ENCODE measurements around the gene RAPGEF1.
A peak's percentile ranks its signal among the peaks of the same experiment; 100 is the strongest.

RAPGEF1 gene

DNA sequence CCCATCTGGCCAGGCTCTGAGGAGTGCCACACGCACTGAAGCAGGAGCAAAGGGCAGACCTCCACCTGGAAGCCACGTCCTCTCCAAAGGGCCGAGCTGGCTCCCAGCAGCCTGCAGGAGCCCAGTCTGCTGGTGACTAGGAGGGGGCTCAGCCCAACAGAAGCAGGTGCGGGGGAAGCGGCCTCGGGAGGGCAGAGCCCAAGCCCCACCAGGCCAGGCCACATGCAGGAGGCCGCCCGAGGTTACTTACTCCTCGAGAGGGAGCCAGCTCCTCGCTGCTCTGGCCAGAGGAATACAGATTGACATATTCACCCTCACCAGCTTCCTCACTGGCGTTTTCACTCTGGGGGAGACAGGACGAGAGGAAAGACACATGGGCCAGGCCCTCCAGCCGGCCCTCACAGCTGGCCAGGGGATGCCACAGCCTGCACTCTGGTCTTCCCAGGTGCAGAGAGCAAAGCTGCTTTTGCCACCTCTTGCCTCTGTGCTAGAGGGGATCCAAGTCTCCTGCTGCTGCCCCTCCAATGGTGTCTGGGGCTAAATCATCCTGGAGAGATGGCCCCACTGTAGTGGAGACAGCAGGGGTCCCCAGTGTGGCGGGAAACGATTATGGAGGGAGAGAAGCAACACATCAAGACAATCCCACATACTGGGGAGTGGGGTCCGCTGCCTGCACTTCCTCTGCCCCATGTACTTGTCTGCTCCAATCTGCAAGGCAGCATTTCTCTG lies 136.0 kb downstream of the RAPGEF1 start:
- no peak for DNase-seq (ENCODE audit: low read depth)

DNA sequence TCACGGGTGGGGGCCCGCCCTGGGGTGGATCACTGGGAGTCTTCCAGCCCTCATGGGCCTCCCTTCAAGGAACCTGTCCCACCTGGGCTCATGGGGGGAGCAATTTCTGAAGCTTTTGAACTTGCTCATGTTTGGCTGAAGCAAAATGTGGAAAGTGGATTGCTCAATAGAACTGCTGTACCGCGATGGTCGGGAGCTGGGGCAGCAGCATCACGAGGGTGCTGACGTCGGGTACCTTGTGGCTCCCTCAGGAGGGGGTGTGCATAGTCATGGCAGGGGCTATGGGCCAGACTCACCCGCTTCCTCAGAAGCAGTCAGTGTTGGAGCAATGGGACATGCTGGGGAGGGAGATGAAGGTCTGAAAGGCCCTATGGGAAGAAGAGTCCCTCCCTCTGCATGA lies 136.7 kb downstream of the RAPGEF1 start:
- no peak for DNase-seq (ENCODE audit: low read depth)

DNA sequence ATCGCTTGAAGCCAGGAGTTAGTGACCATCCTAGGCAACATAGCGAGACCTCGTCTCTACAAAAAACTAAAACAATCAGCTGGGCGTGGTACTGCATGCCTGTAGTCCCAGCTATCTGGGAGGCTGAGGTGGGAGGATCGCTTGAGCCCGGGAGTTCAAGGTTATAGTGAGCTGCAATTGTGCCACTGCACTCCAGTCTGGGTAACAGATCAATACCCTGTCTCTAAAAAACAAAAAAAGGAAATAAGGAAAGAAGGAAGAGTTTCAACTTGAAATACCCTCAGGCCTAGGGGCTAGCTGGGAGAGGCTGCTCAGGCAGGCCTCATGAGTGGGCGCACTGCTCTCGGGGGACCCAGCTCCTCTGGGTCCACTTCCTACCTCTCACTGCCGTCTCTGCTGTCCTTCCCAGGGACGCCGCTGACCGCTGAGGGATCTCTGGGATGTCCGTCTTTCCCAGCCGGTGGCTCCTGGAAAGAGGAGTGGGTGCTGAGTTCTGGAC lies 138.1 kb downstream of the RAPGEF1 start:
- DNase-seq (ENCODE audit: low read depth), result no peak

DNA sequence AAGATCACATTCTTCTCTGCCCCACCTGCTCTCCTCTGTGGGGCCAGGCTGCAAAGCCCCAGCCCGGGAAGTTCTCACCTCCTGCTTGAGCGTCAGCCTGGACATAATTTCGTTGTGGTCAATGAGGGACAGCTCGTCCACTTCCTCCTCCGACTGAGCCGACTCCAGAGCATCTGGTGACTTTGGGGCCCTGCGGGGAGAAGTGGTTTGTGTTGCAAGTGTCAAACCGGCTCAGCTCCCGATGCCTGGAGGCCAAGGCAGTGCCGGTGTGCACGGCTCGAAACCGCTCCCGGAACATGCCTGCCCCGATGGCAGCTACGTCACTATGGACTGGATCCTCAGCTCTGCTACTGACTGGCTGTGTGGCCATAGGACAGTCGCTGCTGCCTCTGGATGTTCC lies 141.8 kb downstream of the RAPGEF1 start:
- DNase-seq (ENCODE audit: low read depth), result no peak

DNA sequence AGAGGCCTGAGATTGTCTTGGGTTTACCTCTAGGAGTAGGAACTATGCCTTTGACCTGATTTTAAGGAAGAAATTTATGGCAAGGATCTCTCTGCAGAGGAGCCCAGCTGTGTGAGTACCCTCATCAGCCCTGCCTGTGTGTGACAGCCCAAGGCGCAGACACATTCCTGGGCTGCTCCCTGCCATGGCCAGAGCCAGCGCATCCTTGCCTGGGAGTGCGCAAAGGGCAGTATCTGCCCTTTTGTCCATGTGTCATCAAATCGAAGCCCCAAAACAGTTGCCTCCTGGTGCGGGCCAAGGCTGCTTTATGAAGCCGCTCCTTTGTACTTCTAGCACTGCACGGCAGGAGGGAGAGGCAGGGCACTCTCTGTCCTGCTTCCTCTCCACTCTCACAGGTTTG lies 142.6 kb downstream of the RAPGEF1 start:
- no peak for DNase-seq (ENCODE audit: low read depth)

DNA sequence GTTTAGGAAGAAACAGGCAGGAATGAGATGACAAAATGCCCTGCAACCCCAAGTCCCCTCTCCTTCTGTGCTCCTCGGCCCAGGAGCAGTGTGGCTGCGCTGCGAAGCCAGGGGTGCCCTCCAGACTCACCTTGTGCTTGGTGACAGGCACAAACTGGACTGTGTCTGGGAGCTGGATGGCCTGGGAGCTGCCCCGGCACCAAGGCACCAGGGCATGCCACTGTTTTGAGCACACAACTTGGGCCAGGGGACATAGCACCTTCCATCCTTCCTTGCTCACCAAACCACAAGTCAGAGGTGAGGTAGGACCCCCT lies 143.5 kb downstream of the RAPGEF1 start:
- no peak for DNase-seq (ENCODE audit: low read depth)

DNA sequence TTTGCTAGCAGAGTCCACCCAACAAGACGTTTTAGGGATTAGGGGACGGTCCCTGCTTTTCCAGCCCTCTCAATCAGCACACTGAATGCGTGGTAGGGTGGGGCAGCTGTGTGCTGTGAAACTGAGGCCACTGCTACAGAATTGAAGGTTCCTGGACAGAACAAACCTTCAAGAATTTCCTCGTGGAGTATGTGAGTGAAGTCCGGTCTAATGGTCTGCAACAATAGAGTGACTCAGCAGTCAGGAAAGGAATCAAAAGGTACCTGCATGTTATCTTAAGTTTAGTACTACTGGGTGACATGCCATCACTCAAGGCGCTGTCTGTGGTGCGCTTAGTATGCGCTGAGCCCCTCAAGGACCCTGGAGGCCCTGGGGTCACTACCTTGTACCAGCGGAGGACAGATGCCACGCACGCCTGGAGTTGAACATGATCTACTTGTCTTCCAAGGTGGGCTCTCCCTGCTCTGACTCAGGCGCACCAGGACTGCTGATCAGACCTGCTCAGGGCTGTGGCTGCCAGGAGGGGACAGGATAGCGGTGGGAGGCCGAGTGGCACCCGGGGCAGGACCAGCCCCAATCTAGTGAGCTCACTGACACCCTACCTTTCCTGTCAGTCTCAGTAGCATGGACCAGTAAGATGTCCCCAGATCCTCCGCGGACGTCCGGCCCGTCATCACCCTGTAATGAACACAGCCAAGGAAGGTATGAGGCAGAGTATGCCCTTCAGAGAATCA lies 144.0 kb downstream of the RAPGEF1 start:
- no peak for DNase-seq (ENCODE audit: low read depth)

DNA sequence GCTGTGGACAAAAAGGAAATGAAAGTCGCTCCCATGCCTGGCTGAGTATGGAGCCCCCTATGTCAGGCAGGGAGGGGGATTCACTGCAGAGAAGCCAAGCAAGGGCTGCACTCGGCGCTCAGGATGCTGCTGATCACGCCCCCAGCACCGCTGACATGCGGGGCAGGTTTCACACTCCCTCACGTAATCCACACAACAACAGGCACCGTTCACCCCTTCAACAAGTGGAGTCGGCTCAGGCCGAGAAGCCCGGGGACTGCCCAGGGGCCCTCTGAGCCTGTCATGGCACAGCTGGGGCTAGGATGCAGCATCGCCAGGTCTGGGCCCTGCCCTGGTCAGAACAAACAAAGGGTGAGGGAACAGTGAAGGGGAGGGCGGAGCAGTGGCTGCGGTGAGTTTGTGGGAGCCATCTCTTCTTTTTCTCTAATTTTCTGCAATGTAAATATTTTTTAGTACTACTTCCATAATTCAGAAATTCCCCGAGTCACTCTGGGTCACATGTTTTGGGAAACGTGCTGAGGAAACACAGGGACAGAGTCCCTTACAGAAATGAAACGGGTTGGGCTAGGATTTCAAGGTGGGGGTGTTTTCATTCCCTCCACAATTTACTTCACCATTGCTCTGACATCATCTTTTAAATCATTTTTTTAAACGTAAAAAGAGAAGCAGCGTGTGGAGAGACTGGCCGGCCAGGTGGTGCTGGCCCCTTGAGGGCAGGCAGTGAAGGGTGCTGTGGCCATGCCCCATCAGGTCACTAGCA lies 144.8 kb downstream of the RAPGEF1 start:
- DNase-seq (ENCODE audit: low read depth), result no peak

DNA sequence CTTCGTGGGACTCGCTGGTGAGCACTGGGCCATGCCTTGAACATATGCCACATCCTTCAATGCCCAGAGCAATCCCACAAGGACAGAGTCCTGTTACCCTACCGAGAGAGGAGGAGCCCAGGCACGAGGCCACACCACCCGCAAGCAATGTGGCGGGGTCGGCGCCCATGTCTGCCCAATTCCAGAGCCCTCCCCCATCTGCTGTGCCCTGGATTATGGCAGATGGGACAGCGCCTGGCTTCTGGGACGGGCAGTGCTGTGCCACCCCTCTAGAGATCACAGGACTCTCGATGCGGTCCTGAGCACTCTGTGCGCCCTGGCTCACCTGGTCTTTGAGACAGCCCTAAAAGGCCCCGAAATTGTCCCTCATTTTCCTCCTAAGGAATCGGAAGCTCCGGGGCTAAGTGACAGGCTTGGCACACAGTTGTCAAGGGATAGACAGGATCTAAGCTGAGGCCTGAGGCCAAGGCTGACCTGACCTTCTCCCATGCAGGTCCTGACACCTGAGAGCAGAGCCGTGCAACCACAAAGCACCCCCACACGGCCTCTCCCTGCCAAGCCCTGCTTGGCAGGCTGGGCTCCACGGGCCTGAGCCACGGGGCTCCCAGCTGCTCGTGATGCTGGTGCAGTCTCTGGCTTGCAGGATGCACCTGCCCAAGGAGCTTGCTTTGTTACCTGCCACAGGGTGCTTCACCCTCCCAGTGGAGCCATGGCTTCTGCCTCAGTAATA lies 145.8 kb downstream of the RAPGEF1 start:
- no peak for DNase-seq (ENCODE audit: low read depth)

DNA sequence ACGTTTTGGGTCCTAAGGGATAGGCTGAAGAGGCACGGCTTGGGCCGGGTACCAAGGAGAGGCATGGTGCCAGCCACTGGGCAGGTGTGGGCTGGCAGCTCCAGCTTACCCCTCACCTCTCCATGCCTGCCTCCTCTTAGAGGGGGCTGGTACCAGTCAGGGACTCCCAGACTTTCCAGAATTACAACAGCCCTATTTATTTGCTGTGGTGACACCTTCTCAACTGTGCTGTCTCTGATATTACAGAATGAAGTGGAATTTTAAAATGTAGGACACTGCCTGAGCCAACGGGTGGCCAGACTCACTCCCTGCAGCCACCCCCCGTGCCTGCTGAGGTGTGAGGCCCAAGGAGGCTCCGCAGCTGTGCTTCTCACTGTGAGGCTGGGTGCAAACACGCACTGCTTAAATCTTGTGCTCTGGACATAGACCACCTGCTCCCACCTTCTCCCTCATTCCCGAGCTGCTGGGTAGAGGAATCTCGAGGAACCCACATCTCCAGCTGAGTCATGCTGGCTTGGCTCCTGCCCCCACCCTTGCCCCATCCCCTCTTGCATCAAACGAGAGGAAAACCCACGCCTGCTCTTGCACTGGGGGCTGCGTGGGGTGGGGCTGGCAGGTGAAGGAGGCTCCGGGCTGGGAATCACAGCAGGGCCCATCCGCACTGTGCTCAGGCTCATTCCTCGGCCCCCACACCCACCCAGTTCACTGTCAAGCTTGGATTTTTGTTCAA lies 146.6 kb downstream of the RAPGEF1 start:
- no peak for DNase-seq (ENCODE audit: low read depth)

DNA sequence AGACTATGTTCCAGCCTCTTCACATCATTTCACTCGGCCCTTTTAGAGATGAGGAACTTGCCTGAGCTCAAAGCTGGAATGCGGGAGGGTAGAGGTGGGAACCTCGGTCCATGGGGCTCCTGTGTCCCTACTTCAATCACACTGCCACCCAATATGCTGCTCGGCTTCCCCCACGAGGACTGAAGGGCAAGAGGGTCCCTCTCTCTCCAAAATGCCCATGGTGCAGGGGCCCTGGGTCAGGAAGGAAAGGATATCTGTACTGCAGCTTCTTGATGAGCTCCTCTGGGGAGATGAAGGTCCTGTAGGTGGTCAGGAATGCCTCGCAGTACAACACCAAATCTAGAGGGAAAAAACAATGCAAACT lies 148.0 kb downstream of the RAPGEF1 start:
- no peak for DNase-seq (ENCODE audit: low read depth)

DNA sequence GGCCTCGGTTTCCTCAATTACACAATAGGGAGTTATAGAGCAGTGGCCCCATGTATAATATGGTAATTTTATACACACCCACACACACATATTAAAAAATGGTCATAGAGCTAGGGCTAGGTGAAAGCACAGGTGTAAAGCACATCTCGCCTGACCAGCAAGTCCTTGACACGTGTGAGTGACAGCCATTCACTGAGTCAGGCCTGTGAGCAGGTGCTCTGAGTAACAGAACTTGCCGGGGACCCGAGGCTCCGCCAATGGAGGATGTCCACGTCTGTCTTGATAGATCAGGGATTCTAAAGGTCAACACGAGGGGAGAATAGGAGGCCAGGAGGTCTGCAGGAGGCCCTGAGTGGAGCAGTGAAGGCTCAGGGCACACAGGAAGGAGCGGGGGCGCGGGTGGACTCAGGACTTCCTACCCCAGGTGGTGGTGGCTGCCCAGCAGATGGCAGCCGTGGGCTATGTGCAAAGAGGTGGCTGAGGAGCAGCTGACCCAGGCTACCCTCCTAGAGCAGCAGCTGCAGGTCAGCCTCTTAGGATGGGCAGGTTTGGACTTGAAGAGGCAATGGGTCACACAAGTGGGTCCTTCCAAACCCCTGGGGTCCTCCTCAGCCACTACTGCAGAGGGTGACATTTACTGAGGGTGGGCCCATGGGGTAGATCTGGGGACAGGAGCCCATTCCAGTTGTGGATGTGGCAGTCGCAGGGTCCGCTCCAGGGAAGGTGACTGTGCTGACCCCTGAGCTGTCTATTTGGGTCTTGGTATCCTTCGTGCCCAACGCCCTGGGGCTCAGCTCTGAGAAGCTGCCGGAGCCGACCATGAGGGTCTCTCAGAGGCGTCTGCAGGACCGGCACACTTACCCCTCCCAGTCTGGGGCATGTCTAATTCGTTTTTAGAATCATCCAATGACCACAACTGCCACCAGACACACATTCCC lies 148.7 kb downstream of the RAPGEF1 start:
- peak; percentile 75 for DNase-seq (ENCODE audit: low read depth)

DNA sequence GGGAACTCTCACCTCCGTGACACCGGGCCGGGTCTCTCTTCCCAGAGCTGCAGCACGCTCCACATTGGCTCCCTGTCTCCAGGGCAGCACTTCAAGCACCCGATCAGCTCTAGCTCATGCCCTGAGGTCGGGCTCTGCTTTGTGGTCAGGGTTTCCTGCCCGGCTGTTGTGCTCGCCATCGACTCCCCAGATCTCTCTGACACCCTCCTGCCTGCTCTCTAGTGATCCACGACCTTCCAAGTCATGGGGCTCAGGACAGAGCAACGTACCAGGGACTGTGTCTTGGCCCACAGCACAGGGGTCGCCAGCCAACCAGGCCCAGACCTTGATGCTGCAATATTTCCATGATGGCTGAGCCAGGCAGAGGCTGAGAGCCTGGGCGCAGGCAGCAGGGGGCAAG lies 149.4 kb downstream of the RAPGEF1 start:
- DNase-seq (ENCODE audit: low read depth), result no peak

DNA sequence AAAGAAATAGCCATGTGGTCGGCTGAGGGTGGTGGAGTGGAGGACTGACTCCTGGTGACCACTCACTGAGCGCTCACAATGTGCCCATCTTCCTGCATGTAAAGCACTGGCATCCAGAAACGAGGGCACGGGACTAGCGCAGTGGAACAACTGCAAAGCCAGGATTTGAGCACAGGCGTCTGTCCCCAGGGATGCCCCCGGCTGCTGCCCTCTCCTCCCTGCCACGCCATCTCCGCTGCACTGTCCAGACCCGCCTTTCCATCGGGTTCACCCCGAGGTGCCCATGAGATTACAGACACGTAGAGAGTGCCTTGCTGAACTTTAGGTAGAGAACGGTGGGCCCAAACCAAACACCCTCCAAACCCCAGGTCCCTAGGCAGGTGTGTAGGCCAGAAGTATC lies 149.9 kb downstream of the RAPGEF1 start:
- DNase-seq (ENCODE audit: low read depth), result no peak

DNA sequence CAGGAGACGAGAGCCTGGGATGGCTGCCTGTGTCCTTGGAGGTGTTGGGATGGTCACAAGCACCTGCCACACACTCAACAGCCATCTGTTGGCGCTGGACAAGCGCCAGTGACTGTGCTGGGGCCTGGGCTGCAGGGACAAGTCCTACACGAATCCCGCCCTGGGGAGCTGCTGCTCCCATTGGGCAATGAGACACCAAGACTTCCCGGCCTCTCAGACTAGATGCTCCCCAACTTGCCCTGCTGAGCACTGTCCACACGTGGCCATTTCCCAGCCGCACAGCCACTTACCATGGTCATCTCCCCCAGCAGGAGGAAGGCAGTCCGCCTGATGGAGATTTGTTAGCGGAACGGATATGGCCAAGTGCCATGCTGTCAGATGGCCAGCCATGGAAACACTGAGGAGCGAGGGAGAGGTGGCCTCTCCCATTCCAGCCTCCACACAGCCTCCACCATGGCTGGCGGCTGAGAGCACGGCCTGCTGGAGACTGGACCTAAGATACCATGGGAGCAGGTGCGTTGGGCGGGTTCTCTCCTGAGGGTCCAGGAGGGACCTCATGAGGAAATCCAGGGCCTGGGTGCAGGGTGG lies 150.7 kb downstream of the RAPGEF1 start:
- no peak for DNase-seq (ENCODE audit: low read depth)

DNA sequence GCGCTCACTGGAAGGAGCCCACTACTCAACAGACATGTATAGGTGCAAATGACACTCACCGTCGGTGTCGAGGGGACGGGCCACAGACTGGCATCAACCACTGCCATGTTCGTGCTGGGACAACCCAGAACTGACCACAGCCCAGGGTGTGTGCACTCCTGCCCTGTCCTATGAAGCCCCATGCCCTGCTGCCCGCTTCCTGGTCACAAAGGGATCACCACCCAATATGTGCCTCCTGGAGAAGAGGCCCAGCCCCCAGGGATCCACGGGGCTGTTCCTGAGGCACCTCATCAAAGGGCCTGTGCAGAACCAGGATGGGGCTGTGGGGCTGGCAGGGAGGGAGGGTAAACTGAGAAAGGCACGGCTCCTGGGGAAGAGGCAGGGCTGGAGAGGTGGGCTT lies 151.5 kb downstream of the RAPGEF1 start:
- DNase-seq (ENCODE audit: low read depth), result no peak

DNA sequence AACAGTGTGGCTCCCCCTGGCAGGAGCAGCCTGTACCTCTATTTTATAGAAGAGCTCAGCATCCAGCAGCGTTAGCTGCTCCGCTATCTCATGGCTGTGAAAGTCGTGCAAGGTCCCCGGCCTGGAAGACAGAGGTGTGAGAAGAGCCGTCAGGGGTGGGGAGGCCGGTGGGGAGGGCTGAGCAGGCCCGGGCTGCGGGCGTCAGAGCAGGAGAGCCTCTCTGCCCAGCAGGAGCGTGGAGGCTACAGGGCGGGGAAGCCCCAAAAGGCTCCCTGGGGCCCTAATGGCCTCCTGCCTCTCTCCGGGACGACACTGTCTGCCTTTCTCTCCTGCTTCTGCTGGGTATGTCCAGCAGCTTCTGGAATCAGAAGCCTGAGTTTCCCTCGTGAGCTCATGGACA lies 152.0 kb downstream of the RAPGEF1 start:
- DNase-seq (ENCODE audit: low read depth), result no peak

DNA sequence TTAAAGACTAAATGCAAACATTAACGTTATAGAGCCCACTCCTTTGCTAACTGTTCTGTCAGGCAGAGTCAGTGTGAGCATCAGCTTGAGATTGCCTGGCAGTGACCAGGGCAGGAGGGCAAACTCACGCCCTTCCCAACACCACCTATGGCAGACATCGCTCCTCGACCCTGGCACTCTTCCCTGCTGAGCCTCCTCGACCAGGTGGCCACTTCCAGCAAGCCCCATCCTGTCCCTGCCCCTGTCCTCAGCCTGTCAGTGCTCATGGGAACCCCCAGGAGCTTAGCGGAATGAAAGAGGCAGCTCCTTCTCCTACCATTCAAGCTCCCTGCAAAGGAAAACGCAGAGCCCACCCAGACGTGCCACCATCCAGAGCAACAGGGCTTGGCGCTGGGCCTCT lies 152.5 kb downstream of the RAPGEF1 start:
- no peak for DNase-seq (ENCODE audit: low read depth)

DNA sequence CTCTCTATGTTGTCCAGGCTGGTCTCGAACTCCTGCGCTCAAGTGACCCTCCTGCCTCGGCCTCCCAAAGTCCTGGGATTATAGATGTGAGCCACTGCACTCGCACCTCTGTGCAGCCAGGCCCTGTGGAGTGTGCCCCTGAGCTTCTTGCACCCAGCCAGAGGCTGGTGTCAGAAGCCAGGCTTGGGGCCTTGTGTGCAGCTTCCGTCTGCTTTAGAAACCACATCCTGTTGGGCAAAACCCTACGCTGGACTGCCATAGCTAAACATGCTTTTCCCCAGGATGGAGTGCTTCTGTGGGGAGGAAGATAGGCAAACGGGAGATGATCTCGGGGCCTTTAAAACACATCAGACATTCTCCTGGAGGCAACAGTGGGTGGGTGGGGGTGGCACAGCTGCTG lies 154.5 kb downstream of the RAPGEF1 start:
- DNase-seq (ENCODE audit: low read depth), result peak; percentile 27

DNA sequence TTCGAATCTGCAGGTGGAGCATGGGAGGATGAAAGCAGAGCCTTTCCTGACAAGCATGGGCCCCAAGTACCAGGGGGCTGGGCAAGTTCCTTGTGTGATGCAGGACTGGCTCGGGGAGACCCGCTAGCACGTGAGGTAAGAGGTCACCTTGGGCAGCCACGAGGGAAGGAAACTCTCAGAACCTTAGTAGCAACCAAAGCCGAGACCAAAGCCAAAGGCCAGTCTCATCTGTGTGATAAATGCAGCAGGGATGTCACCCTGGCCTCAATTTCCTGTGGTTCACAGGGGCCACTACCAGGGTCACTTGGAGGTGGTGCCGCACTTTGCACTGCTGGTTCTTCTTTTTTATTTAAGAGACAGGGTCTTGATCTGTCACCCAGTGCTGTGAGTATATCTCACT lies 155.0 kb downstream of the RAPGEF1 start:
- no peak for DNase-seq (ENCODE audit: low read depth)
